PC-9 (cell line): ENCODE results near the gene MUC22. TPM values are rescaled to one million over a fixed set of nuclear protein-coding genes. Genes with fewer than 3 reads are reported as not detected.
A peak's percentile ranks its signal among the peaks of the same experiment; 100 is the strongest.

Experiments used
- BruUV-seq: library from RNA; stranded (reverse); fragments of 400-500 nt; replicated peaks from 2 replicates; lab custom pipeline; 2021; lab: Mats Ljungman, UMichigan
- CTCF ChIA-PET: fragments of 300-600 bp; sonication (Branson Sonifier 250); formaldehyde crosslinking; loops from one replicate; lab custom pipeline; 2022; ENCODE audit warnings: antibody characterized with exemption; lab: Charles Lee
- POLR2A ChIA-PET: fragments of 300-600 bp; sonication (Branson Sonifier 250); formaldehyde crosslinking; loops from one replicate; lab custom pipeline; 2022; ENCODE audit warnings: antibody characterized with exemption; ENCODE audit not compliant: unreplicated experiment; lab: Charles Lee
- DNase-seq, 2 experiments: peaks; one replicate each; pipeline versions ENCODE4 v3.0.0 to v3.0.0-alpha.2; 2015 to 2022; ENCODE audit warnings: mixed read lengths in 1 of 2
- H2AFZ ChIP-seq: fragments of 200-600 bp; sonication (generic); 2 replicates; pipeline ENCODE4 v1.8.1; 2017; ENCODE audit warnings: antibody characterized with exemption
- H3F3A ChIP-seq: fragments of 200-600 bp; sonication (generic); 2 replicates; pipeline ENCODE4 v1.8.1; 2017; ENCODE audit warnings: antibody characterized with exemption, mild to moderate bottlenecking, low read depth; ENCODE audit not compliant: insufficient read depth
- H3K27ac ChIP-seq: fragments of 200-600 bp; sonication (generic); 2 replicates; pipeline ENCODE4 v1.6.1; 2016; ENCODE audit warnings: mixed run types
- H3K27me3 ChIP-seq: fragments of 200-600 bp; sonication (generic); 2 replicates; pipeline ENCODE4 v1.6.1; 2016; ENCODE audit warnings: low read depth, mixed run types; ENCODE audit not compliant: insufficient read depth
- H3K36me3 ChIP-seq: fragments of 200-600 bp; sonication (generic); 2 replicates; pipeline ENCODE4 v1.6.1; 2016; ENCODE audit warnings: low read depth, mixed run types
- H3K4me1 ChIP-seq: fragments of 200-600 bp; sonication (generic); replicated peaks from 2 replicates; pipeline ENCODE4 v1.6.1; 2016; ENCODE audit warnings: mixed run types; ENCODE audit not compliant: insufficient read depth
- H3K4me2 ChIP-seq: fragments of 200-600 bp; sonication (generic); 2 replicates; pipeline ENCODE4 v1.6.1; 2017; ENCODE audit warnings: mixed run types
- H3K4me3 ChIP-seq: fragments of 200-600 bp; sonication (generic); 2 replicates; pipeline ENCODE4 v1.6.1; 2016; ENCODE audit warnings: mixed run types
- H3K79me2 ChIP-seq: fragments of 200-600 bp; sonication (generic); 2 replicates; pipeline ENCODE4 v1.6.1; 2017; ENCODE audit warnings: low read depth, mixed run types
- H3K9me2 ChIP-seq: fragments of 200-600 bp; sonication (generic); 2 replicates; pipeline ENCODE4 v1.8.1; 2017; ENCODE audit warnings: mild to moderate bottlenecking; ENCODE audit not compliant: insufficient read depth
- H3K9me3 ChIP-seq: fragments of 200-600 bp; sonication (generic); 2 replicates; pipeline ENCODE4 v1.8.1; 2016; ENCODE audit warnings: low read depth; ENCODE audit not compliant: insufficient read depth
- H4K20me1 ChIP-seq: fragments of 200-600 bp; sonication (generic); 2 replicates; pipeline ENCODE4 v1.8.1; 2017; ENCODE audit not compliant: insufficient read depth
- CTCF ChIP-seq: fragments of 200-600 bp; sonication (generic); conservative IDR thresholded peaks from 2 replicates; pipeline ENCODE4 v1.6.1; 2017; ENCODE audit warnings: mixed run types, antibody characterized with exemption, mild to moderate bottlenecking, moderate library complexity
- EZH2 ChIP-seq: fragments of 200-600 bp; sonication (generic); IDR thresholded peaks from 2 replicates; pipeline ENCODE4 v1.8.0; 2017; ENCODE audit warnings: antibody characterized with exemption, low read depth
- intact Hi-C: fragments of 100-400 bp; cut with micrococcal nuclease; formaldehyde crosslinking; loops from one replicate; pipeline ENCODE4 v1.10.0; 2022; ENCODE audit not compliant: unreplicated experiment
- total RNA-seq: library from RNA; stranded (reverse); gene quantifications from 2 replicates; pipeline ENCODE4 v1.2.3, GENCODE V29; 2021

Gene MUC22
- total RNA-seq, 1 experiment from 2014 or later, result not detected

GRCh38 chr6:31055441-31055840 is 45.2 kb downstream of the MUC22 start:
- H3F3A ChIP-seq, result peaks cover 36% of the 10 kb centered on the region
- no peaks in the 10 kb centered on the region for H3K9me2 ChIP-seq
- H3K79me2 ChIP-seq, result no peaks in the 10 kb centered on the region
- no peak overlapping the region for H2AFZ ChIP-seq
- no peaks in the 10 kb centered on the region for H3K36me3 ChIP-seq
- H3K27ac ChIP-seq, result no peak overlapping the region
- no peaks in the 10 kb centered on the region for H4K20me1 ChIP-seq
- DNase-seq, result no peak
- H3K27me3 ChIP-seq, result no peaks in the 10 kb centered on the region
- no peak overlapping the region for H3K4me3 ChIP-seq
- CTCF ChIA-PET, result no interaction called here
- POLR2A ChIA-PET, result no interaction called here
- TF ChIP-seq EZH2 (no peak), CTCF (no peak)
- intact Hi-C loops, result loop anchor here (5.0 kb wide), 1 partner anchor 48 kb away; no protein-coding TSS in a partner anchor
- H3K4me1 ChIP-seq, result peaks cover 39% of the 10 kb centered on the region
- no peak overlapping the region for H3K4me2 ChIP-seq
- BruUV-seq, result no TSS peak
- H3K9me3 ChIP-seq, result no peaks in the 10 kb centered on the region

DNA sequence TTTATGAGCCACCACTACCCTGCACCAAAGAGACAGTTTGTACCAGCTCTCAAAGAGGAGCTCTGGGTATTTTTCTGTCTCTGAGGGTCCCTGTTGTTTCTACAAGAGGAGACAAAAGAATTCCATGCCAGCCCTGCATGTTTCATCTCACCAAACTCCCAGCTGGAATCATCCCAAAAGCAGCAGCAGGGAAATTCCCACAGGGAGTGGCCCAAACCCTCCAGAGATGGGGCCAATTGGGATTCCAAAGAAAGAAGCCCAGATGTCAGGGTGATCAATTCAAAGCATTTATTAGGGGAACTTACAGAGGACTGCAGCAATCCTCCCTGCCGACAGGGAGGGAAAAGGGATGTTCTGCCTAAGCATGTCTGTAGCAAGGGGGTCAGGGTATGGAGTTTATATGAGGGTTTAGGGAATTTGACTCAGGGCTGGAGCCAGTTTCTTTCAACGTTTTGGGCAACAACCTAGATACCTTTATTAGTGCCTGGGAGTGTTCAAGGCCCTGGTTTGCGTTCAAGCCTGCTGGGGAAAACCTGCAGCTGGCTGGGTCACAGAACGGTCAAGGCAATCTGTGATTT is 47.2 kb downstream of the MUC22 start:
- intact Hi-C loops, result loop anchor here (5.0 kb wide), 1 partner anchor 50 kb away; no protein-coding TSS in a partner anchor
- no peaks in the 10 kb centered on the region for H3K36me3 ChIP-seq
- H3K27ac ChIP-seq, result peak overlapping the region; percentile 57
- CTCF ChIA-PET, result interaction anchor here (0.7 kb wide), 1 partner anchor 252 kb away, joined by 10 read pairs; no protein-coding TSS in a partner anchor
- no peaks in the 10 kb centered on the region for H4K20me1 ChIP-seq
- peaks cover 43% of the 10 kb centered on the region for H3K4me1 ChIP-seq
- H3K4me3 ChIP-seq, result no peak overlapping the region
- H3K79me2 ChIP-seq, result no peaks in the 10 kb centered on the region
- H2AFZ ChIP-seq, result no peak overlapping the region
- no peak for DNase-seq
- H3K9me3 ChIP-seq, result no peaks in the 10 kb centered on the region
- no TSS peak for BruUV-seq
- H3K9me2 ChIP-seq, result no peaks in the 10 kb centered on the region
- H3K27me3 ChIP-seq, result no peaks in the 10 kb centered on the region
- POLR2A ChIA-PET, result no interaction called here
- H3F3A ChIP-seq, result peaks cover 41% of the 10 kb centered on the region
- TF ChIP-seq CTCF, result no peak
- no peak for TF ChIP-seq EZH2
- peak overlapping the region; percentile 40 for H3K4me2 ChIP-seq

DNA sequence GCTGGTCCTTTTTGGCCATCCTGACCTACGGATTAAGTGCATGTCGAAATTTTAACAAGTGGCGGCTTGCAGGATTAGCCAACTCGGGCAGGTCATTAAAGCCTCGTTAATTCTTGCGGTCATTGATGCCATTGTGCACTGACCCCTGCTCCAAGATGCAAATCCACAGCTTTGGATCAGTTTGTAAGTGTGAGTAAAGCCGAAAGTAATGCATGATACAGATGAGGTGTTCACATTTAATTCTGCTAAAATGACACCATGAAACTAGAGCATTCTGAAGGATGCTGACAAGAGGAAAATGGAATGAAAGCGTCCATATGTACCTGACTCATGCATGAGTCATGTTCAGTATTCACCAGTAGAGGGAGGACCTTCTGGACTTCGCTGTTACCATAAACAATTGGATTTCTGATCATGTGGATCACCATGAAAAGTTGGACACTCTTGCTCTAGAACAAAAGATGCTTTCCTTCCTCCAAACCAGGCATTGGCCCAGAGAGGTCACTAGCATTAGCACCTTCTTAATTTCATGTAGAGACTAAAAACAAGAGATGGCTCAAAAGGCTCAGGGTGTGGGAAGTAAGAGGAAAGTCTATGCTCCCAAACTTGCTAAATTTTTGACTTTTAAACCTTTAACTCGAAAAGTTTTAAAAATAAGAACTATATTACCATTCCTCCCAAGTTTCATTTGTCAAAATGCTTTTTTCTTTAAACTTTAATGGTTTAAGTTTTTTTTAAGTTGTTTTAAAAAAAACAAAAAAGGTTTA is 48.0 kb downstream of the MUC22 start:
- Histone ChIP-seq H3K9me3 (no peaks in the 10 kb centered on the region), H3F3A (peaks cover 41% of the 10 kb centered on the region), H3K4me3 (no peak overlapping the region), H2AFZ (no peak overlapping the region), H3K4me2 (peak overlapping the region; percentile 40), H3K4me1 (peaks cover 43% of the 10 kb centered on the region), H3K27me3 (no peaks in the 10 kb centered on the region), H4K20me1 (no peaks in the 10 kb centered on the region), H3K9me2 (no peaks in the 10 kb centered on the region), H3K27ac (peak overlapping the region; percentile 57), H3K79me2 (no peaks in the 10 kb centered on the region), H3K36me3 (no peaks in the 10 kb centered on the region)
- ChIA-PET CTCF (interaction anchor here (0.7 kb wide), 1 partner anchor 253 kb away, joined by 10 read pairs; no protein-coding TSS in a partner anchor), POLR2A (no interaction called here)
- peak; percentile 40 to 97 for DNase-seq
- no TSS peak for BruUV-seq
- intact Hi-C loops, result loop anchor here (5.0 kb wide), 1 partner anchor 51 kb away; no protein-coding TSS in a partner anchor
- TF ChIP-seq EZH2 (no peak), CTCF (peak; percentile 63)
